Gastroesophageal sphincter (tissue), 4 donors: Measurements from ENCODE around the gene CEP112. TPM values are rescaled to one million over a fixed set of nuclear protein-coding genes. Genes with fewer than 3 reads are reported as not detected.

Experiments used
- ATAC-seq: fragments of 150-250 bp; one replicate; pipeline ENCODE4 v1.9.1; 2016; ENCODE audit warnings: mild to moderate bottlenecking, moderate library complexity
- H3K27ac ChIP-seq, 4 donors: fragments of 200-600 bp; sonication (generic) in 3 of 4; 1 replicate in 3 of 4; 2 replicates in 1 of 4; pipeline ENCODE4 v1.5.1; 2016 to 2019
- H3K27me3 ChIP-seq: fragments of 200-600 bp; sonication (generic); one replicate; pipeline ENCODE4 v1.5.1; 2019
- H3K36me3 ChIP-seq, 2 donors: fragments of 200-600 bp; sonication (generic); one replicate each; pipeline ENCODE4 v1.5.1; 2019; ENCODE audit warnings: control low read depth in 1 of 2
- H3K4me1 ChIP-seq, 3 donors: fragments of 200-600 bp; sonication (generic); 1 replicate in 2 of 3; 2 replicates in 1 of 3; pipeline ENCODE4 v1.5.1; 2016 to 2019; ENCODE audit warnings: control low read depth in 2 of 3
- H3K4me3 ChIP-seq, 2 donors: fragments of 200-600 bp; sonication (generic); one replicate each; pipeline ENCODE4 v1.5.1; 2019; ENCODE audit warnings: mild to moderate bottlenecking in 1 of 2, moderate library complexity in 1 of 2
- H3K9me3 ChIP-seq, 3 donors: fragments of 200-600 bp; sonication (generic); one replicate each; pipeline ENCODE4 v1.5.1; 2017 to 2019; ENCODE audit warnings: control low read depth in 2 of 3
- EP300 ChIP-seq: sonication (generic); formaldehyde crosslinking; IDR thresholded peaks from one replicate; pipeline ENCODE4 v1.6.1; 2017; ENCODE audit warnings: antibody characterized with exemption, mild to moderate bottlenecking
- POLR2A ChIP-seq, 2 donors: fragments of 450-650 bp; IDR thresholded peaks; one replicate each; pipeline ENCODE4 v1.6.1; 2017; ENCODE audit warnings: antibody characterized with exemption in 2 of 2, mild to moderate bottlenecking in 2 of 2, moderate library complexity in 1 of 2
- POLR2AphosphoS5 ChIP-seq: sonication (generic); formaldehyde crosslinking; IDR thresholded peaks from one replicate; pipeline ENCODE4 v1.6.1; 2017; ENCODE audit warnings: antibody characterized with exemption
- WGBS, 2 donors: methylation state at CpG; one replicate each; pipeline ENCODE4 v1.1.5; 2018; ENCODE audit warnings: low coverage in 1 of 2; 5-methylcytosine and 5-hydroxymethylcytosine counted together
- total RNA-seq, 4 donors: library from RNA; depleted of rRNA; stranded (reverse); fragments of >200 nt; gene quantifications; one replicate each; pipeline ENCODE4 v1.1.0, GENCODE V29; 2016
- TF ChIP-seq, protein P1 (sequence below), 4 experiments: fragments of 200-600 bp in 2 of 4; fragments of 450-650 bp in 2 of 4; sonication (generic) in 1 of 4; IDR thresholded peaks; one replicate each; pipeline ENCODE4 v1.5.1; 2017 to 2019; ENCODE audit warnings: antibody characterized with exemption in 4 of 4, mild to moderate bottlenecking in 2 of 4, moderate library complexity in 2 of 4

Gene CEP112
- total RNA-seq, 4 donors from 2014 or later, result 21.9 to 38.2 (median 27.0) TPM

- no peaks in the 10 kb centered on the region for H3K36me3 ChIP-seq
- ATAC-seq, result no peak
- no peaks in the 10 kb centered on the region for H3K4me1 ChIP-seq
- no peak for TF ChIP-seq EP300
- TF ChIP-seq, protein P1, sequence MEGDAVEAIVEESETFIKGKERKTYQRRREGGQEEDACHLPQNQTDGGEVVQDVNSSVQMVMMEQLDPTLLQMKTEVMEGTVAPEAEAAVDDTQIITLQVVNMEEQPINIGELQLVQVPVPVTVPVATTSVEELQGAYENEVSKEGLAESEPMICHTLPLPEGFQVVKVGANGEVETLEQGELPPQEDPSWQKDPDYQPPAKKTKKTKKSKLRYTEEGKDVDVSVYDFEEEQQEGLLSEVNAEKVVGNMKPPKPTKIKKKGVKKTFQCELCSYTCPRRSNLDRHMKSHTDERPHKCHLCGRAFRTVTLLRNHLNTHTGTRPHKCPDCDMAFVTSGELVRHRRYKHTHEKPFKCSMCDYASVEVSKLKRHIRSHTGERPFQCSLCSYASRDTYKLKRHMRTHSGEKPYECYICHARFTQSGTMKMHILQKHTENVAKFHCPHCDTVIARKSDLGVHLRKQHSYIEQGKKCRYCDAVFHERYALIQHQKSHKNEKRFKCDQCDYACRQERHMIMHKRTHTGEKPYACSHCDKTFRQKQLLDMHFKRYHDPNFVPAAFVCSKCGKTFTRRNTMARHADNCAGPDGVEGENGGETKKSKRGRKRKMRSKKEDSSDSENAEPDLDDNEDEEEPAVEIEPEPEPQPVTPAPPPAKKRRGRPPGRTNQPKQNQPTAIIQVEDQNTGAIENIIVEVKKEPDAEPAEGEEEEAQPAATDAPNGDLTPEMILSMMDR (IDR thresholded peaks at IDR 0.05), result no peak
- TF ChIP-seq POLR2A (IDR thresholded peaks at IDR 0.05), result no peak
- no peak overlapping the region for H3K4me3 ChIP-seq
- H3K27ac ChIP-seq, result no peak overlapping the region
- peaks cover 0 to 16% (median 0%) of the 10 kb centered on the region in 3 donors for H3K9me3 ChIP-seq
- WGBS, 2 donors, result 83 to 89% methylated on average over 2 of the region's 2 CpGs
- no peaks in the 10 kb centered on the region for H3K27me3 ChIP-seq
These were observed 390.4 kb downstream of the CEP112 start for GRCh38 chr17:65801513-65801912.

- no peak for ATAC-seq
- Histone ChIP-seq H3K27ac (no peak overlapping the region), H3K4me3 (no peak overlapping the region), H3K9me3 (peaks cover 0 to 16% (median 0%) of the 10 kb centered on the region in 3 donors), H3K36me3 (no peaks in the 10 kb centered on the region), H3K4me1 (no peaks in the 10 kb centered on the region), H3K27me3 (no peaks in the 10 kb centered on the region)
- no peak for TF ChIP-seq POLR2AphosphoS5
- no peak for TF ChIP-seq EP300
- TF ChIP-seq, protein P1 (IDR thresholded peaks at IDR 0.05), result no peak
- no peak for TF ChIP-seq POLR2A (IDR thresholded peaks at IDR 0.05)
- WGBS, 2 donors, result 100% methylated on average over 1 of the region's 1 CpG
These were observed 391.3 kb downstream of the CEP112 start for GRCh38 chr17:65800655-65801054.

GRCh38 chr17:65799869-65800268 lies 392.1 kb downstream of the CEP112 start:
- peaks cover 0 to 16% (median 0%) of the 10 kb centered on the region in 3 donors for H3K9me3 ChIP-seq
- H3K27ac ChIP-seq, result no peak overlapping the region
- no peaks in the 10 kb centered on the region for H3K36me3 ChIP-seq
- ATAC-seq, result no peak
- no peaks in the 10 kb centered on the region for H3K27me3 ChIP-seq
- no peaks in the 10 kb centered on the region for H3K4me1 ChIP-seq
- no peak overlapping the region for H3K4me3 ChIP-seq
- WGBS, 2 donors, result 56 to 81% methylated on average over 1 of the region's 1 CpG
- TF ChIP-seq, protein P1 (IDR thresholded peaks at IDR 0.05), result no peak
- TF ChIP-seq EP300 (no peak), POLR2AphosphoS5 (no peak), POLR2A (IDR thresholded peaks at IDR 0.05) (no peak)

DNA sequence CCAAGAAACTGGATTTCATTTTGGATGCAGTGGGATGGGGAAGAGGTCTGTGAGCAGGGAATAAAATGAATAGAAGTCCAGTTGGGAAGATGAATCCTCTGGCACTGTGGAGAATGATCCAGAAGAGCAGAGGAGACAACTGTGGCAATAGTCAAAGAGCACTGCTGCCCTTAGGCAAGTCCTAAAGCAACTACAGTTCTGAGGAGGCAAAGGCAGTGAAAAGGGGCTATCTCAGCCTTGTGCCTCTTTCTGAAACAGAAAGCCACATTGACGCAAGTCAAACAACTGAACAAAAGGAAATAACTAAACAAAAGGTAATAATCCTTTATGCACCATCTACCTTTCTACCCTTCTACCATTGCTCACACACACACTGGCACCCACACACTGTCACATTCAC lies 392.5 kb downstream of the CEP112 start:
- H3K4me1 ChIP-seq, result no peaks in the 10 kb centered on the region
- H3K4me3 ChIP-seq, result no peak overlapping the region
- H3K27me3 ChIP-seq, result no peaks in the 10 kb centered on the region
- peaks cover 0 to 16% (median 0%) of the 10 kb centered on the region in 3 donors for H3K9me3 ChIP-seq
- 75 to 100% methylated on average over 1 of the region's 1 CpG for WGBS, 2 donors
- ATAC-seq, result no peak
- no peak overlapping the region for H3K27ac ChIP-seq
- TF ChIP-seq, protein P1 (IDR thresholded peaks at IDR 0.05), result no peak
- TF ChIP-seq EP300 (no peak), POLR2AphosphoS5 (no peak), POLR2A (IDR thresholded peaks at IDR 0.05) (no peak)
- no peaks in the 10 kb centered on the region for H3K36me3 ChIP-seq

GRCh38 chr17:65797809-65798208 lies 394.1 kb downstream of the CEP112 start:
- no peak for TF ChIP-seq POLR2A (IDR thresholded peaks at IDR 0.05)
- no peak for TF ChIP-seq EP300
- TF ChIP-seq, protein P1 (IDR thresholded peaks at IDR 0.05), result no peak
- TF ChIP-seq POLR2AphosphoS5, result no peak
- H3K27me3 ChIP-seq, result no peaks in the 10 kb centered on the region
- ATAC-seq, result no peak
- no peak overlapping the region for H3K27ac ChIP-seq
- no peak overlapping the region for H3K4me3 ChIP-seq
- H3K4me1 ChIP-seq, result no peaks in the 10 kb centered on the region
- peaks cover 0 to 16% (median 0%) of the 10 kb centered on the region in 3 donors for H3K9me3 ChIP-seq
- no peaks in the 10 kb centered on the region for H3K36me3 ChIP-seq
- 17 to 50% methylated on average over 1 to 2 of the region's 3 CpGs for WGBS, 2 donors
